Myocyte (in vitro differentiated cells): ENCODE results near the gene RBMS3. TPM values are rescaled to one million over a fixed set of nuclear protein-coding genes. Genes with fewer than 3 reads are reported as not detected.
"Not testable (repeated sequence)": the region's sequence is repeated elsewhere in the genome, so short reads cannot be mapped to it uniquely, and the experiment has no call there.

Experiments used
- DNase-seq: peaks from one replicate; pipeline ENCODE4 v3.0.0-alpha.2; 2012; ENCODE audit warnings: low read depth
- total RNA-seq: library from RNA; depleted of rRNA; stranded (reverse); fragments of >200 nt; gene quantifications from 2 replicates; pipeline ENCODE4 v1.2.3, GENCODE V29; 2014

Gene RBMS3
- total RNA-seq, 1 donor from 2014 or later, result 30.6 TPM

DNA sequence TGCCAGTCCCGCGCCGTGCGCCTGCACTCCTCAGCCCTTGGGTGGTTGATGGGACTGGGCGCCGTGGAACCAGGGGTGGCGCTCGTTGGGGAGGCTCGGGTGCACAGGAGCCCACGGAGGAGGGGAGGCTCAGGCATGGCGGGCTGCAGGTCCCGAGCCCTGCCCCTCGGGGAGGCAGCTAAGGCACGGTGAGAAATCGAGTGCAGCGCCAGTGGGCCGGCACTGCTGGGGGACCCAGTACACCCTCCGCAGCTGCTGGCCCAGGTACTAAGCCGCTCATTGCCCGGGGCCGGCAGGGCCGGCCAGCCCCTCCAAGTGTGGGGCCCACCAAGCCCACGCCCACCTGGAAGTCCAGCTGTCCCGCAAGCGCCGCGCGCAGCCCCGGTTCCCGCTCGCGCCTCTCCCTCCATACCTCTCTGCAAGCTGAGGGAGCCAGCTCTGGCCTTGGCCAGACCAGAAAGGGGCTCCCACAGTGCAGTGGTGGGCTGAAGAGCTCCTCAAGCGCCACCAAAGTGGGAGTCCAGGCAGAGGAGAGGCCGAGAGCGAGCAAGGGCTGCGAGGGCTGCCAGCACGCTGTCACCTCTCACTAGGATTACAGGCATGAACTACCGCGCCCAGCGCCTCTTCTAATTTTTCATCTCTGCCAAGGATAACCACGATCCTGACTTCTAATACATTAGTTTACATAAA, 192.8 kb downstream of the RBMS3 start:
- not testable (repeated sequence) for DNase-seq

DNA sequence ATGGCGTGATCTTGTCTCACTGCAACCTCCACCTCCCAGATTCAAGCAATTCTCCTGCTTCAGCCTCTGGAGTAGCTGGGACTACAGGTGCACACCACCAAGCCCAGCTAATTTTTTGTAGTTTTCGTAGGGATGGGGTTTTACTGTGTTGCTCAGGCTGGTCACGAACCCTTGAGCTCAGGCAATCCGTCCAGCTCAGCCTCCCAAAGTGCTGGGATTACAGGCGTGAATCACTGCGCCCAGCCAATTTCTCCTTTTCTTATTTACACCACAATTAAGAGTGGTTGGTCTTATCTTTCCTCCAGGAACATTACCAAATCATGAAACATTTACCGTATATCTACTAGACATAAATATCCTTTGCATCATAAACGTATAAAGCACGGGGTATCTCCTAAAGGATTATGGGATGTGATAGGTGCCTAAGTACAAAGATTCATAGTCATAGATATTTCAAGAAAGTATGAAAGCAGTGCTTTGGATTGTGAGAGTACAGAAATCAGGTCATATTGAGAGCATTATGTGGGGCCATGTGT, 194.5 kb downstream of the RBMS3 start:
- no peak for DNase-seq

DNA sequence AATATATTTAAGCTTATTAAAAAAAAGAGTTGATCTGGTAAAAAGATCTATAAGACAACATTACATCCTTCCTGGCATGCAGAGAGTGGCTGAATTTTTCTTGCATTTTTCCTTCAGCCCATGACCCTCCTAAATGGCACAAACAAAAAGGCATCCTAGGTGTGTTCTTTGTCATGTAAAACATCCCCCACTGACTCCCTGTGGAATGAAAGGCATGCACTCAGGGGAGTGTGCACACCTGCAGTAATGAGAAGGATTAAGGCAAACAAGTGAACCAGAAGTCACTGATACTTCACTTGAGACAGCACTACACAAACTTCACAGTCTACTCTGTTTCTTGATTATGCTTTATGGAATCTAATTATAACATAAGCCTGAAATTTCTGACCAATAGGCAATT, 195.0 kb downstream of the RBMS3 start:
- no peak for DNase-seq

DNA sequence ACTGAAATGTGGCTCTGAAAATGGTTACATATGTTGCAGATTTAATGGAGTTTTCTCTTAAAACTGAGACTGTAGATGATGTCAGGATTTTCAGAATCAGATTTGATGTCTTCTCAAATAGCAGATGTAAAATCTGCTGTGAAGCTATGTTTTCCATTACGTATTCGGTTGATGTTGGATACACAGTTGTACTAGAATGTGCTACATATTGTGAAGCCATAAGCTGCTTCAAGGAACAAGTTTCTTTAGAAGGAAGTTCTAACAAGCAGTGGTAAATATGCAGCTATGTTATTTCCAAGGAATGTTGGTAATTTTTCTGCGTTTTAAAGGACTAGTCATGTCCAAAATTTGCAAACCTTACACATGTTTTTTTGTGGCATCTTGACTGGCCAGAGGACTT, 197.7 kb downstream of the RBMS3 start:
- DNase-seq, result no peak

DNA sequence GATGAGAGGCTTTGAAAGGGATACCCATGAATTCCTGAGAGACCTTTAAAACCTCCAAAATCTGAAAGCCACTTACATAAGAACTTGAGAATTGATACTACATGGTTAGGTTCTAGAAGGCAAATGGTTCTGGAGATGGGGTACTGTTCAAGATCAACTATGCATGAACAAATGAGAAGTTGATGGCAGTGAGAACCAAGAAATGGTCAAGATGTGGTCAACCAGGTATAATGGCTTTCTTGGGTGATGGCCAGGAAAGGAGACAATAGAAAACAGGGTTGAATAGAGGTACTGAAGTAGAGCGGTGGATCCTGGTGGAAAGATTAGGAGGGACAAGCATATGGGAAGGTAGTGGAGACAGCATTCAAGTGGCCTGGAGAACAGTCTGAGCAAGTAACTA, 200.4 kb downstream of the RBMS3 start:
- no peak for DNase-seq

- DNase-seq, result no peak
These were observed 201.3 kb downstream of the RBMS3 start for GRCh38 chr3:29481969-29482767.

DNA sequence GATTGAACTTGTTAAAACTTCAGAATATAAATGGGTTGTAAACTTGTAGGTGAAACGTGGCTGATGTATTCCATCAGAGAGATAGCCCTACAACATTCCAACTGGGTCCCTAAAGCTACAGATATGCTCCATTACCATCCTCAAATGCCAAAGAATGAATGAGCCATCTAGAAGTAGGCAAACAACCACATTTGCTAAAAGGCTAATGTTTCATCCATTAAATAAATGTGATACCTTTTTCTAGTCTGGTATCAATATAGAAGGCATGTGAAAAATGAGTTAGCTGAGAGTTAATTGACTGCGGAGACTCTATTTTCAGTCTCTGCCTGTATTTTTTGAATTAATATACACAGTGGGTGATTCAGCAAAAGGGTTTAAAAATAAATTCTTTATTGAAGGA, 203.8 kb downstream of the RBMS3 start:
- no peak for DNase-seq

GRCh38 chr3:29486096-29486495, 205.2 kb downstream of the RBMS3 start:
- DNase-seq, result no peak

- no peak for DNase-seq
These were observed 206.0 kb downstream of the RBMS3 start for GRCh38 chr3:29486917-29487316.

- no peak for DNase-seq
These were observed 208.1 kb downstream of the RBMS3 start for GRCh38 chr3:29488922-29489321.

GRCh38 chr3:29493109-29493508, 212.2 kb downstream of the RBMS3 start:
- DNase-seq, result no peak

DNA sequence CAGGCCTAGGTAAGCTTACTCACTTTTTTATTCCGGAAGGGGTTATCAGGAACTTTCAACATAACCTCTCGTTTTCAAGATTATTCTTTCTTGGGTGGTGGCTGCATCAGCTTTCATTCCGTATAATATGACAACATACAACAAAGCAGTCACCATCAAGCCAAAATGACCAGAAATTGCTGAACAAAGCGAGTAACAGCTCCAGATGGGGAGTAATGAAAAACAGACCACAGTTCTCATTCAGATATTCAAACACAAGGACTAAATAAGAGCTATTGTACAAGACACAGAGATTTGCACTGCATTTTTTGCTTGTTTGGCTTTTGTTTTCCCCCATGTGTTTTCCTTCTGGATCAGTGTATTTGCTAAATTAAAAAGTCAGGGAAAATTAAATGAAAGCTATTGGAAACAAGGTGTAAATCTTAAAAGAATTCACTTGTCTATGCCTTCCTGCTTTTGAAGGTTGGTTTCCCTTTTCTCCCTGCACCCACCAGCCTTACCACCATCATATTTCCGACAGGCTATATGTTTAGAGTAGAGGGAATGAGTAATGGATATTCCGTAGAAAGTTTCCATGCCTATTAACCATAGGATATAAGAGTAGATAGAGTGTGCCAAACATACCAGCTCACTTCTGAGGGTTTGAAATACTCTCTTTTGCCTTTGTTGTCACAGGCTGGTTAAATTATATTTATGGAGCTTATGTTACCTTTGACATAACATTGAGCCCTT, 213.6 kb downstream of the RBMS3 start:
- DNase-seq, result no peak

GRCh38 chr3:29497282-29497681, 216.4 kb downstream of the RBMS3 start:
- DNase-seq, result no peak

- no peak for DNase-seq
These were observed 221.9 kb downstream of the RBMS3 start for GRCh38 chr3:29502771-29503170.

GRCh38 chr3:29503314-29503713, 222.4 kb downstream of the RBMS3 start:
- no peak for DNase-seq

DNA sequence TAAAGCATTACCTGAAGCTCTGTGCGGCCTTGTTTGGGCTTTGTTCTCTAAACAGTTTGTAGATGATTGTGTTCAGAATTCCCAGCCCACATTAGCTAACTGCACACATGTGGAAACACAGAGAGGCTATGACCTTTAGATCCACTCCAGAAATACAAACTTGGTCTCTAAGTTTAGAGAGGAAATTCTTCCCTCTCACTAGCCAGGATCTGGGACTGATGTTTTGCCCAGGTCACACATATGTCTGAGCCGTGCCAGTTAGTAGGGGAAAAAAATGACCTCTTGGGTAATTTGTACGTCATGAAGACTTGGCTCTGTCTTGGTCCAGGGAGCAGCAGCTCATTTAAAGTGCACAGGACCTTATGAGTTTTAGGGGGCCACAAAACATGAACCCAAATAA, 223.1 kb downstream of the RBMS3 start:
- DNase-seq, result no peak

DNA sequence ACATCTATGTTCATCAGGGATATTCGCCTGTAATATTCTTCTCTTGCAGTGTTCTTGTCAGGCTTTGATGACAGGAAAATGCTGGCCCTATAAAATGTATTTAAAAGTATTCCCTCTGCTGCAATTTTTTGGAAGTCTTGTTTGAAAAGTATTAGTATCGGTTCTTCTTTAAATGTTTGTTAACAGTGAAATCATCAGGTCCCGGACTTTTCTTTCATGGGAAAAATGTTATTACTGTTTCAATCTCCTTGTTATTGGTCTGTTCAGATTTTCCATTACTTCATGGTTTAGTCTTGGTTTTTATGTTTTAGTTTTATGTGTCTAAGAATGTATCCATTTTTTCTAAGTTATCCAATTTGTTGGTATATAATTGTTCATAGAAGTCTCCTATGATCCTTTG, 225.6 kb downstream of the RBMS3 start:
- DNase-seq, result no peak

GRCh38 chr3:29511701-29512100, 230.8 kb downstream of the RBMS3 start:
- DNase-seq, result no peak

DNA sequence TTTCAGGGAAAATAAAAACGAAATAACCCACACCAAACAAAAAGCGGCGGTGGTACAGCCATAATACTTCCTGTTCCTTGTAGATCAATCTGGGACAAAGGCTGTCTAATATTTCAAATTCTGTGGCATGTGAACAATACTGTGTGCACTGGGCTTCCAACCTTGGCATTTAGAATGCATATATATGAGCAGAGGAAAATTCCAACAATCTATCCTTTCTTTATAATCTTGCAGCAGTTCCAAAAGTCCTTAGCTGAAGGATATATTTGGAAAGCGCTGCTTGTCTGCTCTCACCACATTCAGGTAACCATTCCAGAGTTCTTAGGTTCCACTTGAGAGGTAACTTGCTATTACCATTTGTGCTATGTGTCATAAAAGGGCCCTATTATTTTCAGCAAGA, 231.8 kb downstream of the RBMS3 start:
- no peak for DNase-seq

- no peak for DNase-seq
These were observed 232.4 kb downstream of the RBMS3 start for GRCh38 chr3:29513236-29513635.

GRCh38 chr3:29514170-29514569, 233.3 kb downstream of the RBMS3 start:
- no peak for DNase-seq

DNA sequence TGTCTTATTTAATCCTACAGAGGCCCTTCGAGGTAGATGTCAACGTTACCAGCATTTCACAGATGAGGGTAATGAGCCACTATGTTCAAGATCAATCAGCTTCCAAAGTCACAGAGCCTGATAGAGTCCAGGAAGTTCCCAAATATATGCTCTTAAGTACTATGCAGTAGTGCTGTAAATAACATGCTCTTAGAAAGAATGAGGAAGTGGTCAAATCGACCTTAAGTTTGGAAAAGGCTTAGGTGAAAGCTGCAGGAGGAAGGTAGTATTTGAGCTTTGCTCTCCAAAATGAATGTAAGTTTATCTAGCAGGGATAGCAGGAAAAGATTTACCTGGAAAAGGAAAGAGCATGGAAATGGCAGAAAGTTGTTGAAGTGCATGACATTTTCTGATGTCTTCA, 234.0 kb downstream of the RBMS3 start:
- no peak for DNase-seq
